ENCODE results near the gene ALPG.

DNA sequence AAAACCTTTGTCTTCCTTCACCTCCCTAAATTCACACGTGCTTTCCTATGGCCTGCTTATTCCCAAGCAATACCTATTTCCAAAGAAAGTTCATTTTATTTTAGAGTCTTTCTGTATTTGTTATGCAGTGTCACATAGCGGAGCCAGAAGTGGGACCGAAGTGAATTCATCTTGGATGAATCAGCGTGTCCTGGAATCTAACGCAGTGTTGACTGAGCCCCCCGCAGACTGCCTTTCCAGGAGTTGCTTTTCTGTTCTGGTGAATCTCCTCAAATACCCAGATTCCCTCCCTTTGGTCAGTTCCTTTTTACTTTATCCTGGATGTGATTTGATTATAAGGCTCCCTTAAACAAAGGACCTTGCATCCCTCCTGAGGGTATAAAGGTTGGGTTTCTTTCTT lies 17.3 kb upstream of the ALPG start:
- TF ChIP-seq, protein P1, sequence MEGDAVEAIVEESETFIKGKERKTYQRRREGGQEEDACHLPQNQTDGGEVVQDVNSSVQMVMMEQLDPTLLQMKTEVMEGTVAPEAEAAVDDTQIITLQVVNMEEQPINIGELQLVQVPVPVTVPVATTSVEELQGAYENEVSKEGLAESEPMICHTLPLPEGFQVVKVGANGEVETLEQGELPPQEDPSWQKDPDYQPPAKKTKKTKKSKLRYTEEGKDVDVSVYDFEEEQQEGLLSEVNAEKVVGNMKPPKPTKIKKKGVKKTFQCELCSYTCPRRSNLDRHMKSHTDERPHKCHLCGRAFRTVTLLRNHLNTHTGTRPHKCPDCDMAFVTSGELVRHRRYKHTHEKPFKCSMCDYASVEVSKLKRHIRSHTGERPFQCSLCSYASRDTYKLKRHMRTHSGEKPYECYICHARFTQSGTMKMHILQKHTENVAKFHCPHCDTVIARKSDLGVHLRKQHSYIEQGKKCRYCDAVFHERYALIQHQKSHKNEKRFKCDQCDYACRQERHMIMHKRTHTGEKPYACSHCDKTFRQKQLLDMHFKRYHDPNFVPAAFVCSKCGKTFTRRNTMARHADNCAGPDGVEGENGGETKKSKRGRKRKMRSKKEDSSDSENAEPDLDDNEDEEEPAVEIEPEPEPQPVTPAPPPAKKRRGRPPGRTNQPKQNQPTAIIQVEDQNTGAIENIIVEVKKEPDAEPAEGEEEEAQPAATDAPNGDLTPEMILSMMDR (IDR thresholded peaks at IDR 0.05; ENCODE audit: low read length), result no peak
- TF ChIP-seq EZH2 (IDR thresholded peaks at IDR 0.05; ENCODE audit: borderline replicate concordance, low read length), result no peak
